ENCODE results near the gene KDM4D.

DNA sequence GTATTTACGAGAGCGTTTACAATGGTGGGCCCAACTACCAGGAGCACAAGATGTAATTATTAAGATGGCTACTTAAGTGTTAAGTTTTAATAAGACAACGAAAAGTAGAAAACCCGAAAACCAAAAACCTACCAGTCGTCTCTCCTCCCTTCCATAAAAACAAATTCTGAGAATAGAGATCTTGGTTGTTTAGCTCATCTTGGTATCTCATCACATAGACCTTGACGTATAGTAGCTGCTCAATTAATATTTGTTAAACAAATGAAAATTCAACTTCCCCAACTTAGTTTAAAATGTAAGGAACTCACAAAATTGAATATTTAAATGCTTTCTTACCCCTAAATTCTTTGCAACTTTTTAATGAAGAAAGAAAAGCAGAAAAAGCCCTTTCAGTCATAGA, 669 bp downstream of the KDM4D start:
- TF ChIP-seq, protein P1, sequence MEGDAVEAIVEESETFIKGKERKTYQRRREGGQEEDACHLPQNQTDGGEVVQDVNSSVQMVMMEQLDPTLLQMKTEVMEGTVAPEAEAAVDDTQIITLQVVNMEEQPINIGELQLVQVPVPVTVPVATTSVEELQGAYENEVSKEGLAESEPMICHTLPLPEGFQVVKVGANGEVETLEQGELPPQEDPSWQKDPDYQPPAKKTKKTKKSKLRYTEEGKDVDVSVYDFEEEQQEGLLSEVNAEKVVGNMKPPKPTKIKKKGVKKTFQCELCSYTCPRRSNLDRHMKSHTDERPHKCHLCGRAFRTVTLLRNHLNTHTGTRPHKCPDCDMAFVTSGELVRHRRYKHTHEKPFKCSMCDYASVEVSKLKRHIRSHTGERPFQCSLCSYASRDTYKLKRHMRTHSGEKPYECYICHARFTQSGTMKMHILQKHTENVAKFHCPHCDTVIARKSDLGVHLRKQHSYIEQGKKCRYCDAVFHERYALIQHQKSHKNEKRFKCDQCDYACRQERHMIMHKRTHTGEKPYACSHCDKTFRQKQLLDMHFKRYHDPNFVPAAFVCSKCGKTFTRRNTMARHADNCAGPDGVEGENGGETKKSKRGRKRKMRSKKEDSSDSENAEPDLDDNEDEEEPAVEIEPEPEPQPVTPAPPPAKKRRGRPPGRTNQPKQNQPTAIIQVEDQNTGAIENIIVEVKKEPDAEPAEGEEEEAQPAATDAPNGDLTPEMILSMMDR (IDR thresholded peaks at IDR 0.05): no peak
- TF ChIP-seq POLR2A (IDR thresholded peaks at IDR 0.05) (no peak), EP300 (IDR thresholded peaks at IDR 0.05) (no peak)

Measured in suprapubic skin (tissue), 3 donors.